ENCODE measurements around the gene PAPPA.

Gene PAPPA

GRCh38 chr9:116370556-116370955, 217.0 kb downstream of the PAPPA start:
- no peak for TF ChIP-seq CTCF (conservative IDR thresholded peaks at IDR 0.05; ENCODE audit: low read depth, low read length)
- H3K4me3 ChIP-seq (ENCODE audit: low read depth, low read length) = no peak overlapping the region
- no peak for DNase-seq (ENCODE audit: low read depth)

- TF ChIP-seq CTCF (conservative IDR thresholded peaks at IDR 0.05; ENCODE audit: low read depth, low read length) = no peak
- H3K4me3 ChIP-seq (ENCODE audit: low read depth, low read length) = no peak overlapping the region
- DNase-seq (ENCODE audit: low read depth) = no peak
Observed at GRCh38 chr9:116372081-116372673, 218.6 kb downstream of the PAPPA start.

- no peak overlapping the region for H3K4me3 ChIP-seq (ENCODE audit: low read depth, low read length)
- no peak for TF ChIP-seq CTCF (conservative IDR thresholded peaks at IDR 0.05; ENCODE audit: low read depth, low read length)
- no peak for DNase-seq (ENCODE audit: low read depth)
Observed at GRCh38 chr9:116372786-116373185, 219.2 kb downstream of the PAPPA start.

GRCh38 chr9:116377179-116377798, 223.7 kb downstream of the PAPPA start:
- TF ChIP-seq CTCF (conservative IDR thresholded peaks at IDR 0.05; ENCODE audit: low read depth, low read length) = no peak
- no peak overlapping the region for H3K4me3 ChIP-seq (ENCODE audit: low read depth, low read length)
- DNase-seq (ENCODE audit: low read depth) = peak; percentile 72

GRCh38 chr9:116378873-116379272, 225.3 kb downstream of the PAPPA start:
- DNase-seq (ENCODE audit: low read depth) = no peak
- no peak for TF ChIP-seq CTCF (conservative IDR thresholded peaks at IDR 0.05; ENCODE audit: low read depth, low read length)
- no peak overlapping the region for H3K4me3 ChIP-seq (ENCODE audit: low read depth, low read length)

GRCh38 chr9:116379821-116380220, 226.2 kb downstream of the PAPPA start:
- TF ChIP-seq CTCF (conservative IDR thresholded peaks at IDR 0.05; ENCODE audit: low read depth, low read length) = no peak
- DNase-seq (ENCODE audit: low read depth) = no peak
- H3K4me3 ChIP-seq (ENCODE audit: low read depth, low read length) = no peak overlapping the region

GRCh38 chr9:116380496-116380995, 227.0 kb downstream of the PAPPA start:
- no peak overlapping the region for H3K4me3 ChIP-seq (ENCODE audit: low read depth, low read length)
- no peak for TF ChIP-seq CTCF (conservative IDR thresholded peaks at IDR 0.05; ENCODE audit: low read depth, low read length)
- peak; percentile 41 for DNase-seq (ENCODE audit: low read depth)

Data from choroid plexus epithelial cell (primary cell).